Vagina (tissue), 2 donors: Measurements from ENCODE around the gene RNU5D-1. TPM values are rescaled to one million over a fixed set of nuclear protein-coding genes. Genes with fewer than 3 reads are reported as not detected.
"Not testable (repeated sequence)": the region's sequence is repeated elsewhere in the genome, so short reads cannot be mapped to it uniquely, and the experiment has no call there.

ENCODE experiments used
- DNase-seq, 2 donors: peaks; one replicate each; pipeline ENCODE4 v3.0.0-alpha.2; 2017; ENCODE audit errors: extremely low spot score in 2 of 2
- H3K27ac ChIP-seq: fragments of 200-600 bp; sonication (generic); one replicate; pipeline ENCODE4 v1.5.1; 2019
- H3K27me3 ChIP-seq: fragments of 200-600 bp; sonication (generic); one replicate; pipeline ENCODE4 v1.5.1; 2019
- H3K36me3 ChIP-seq, 2 donors: fragments of 200-600 bp; sonication (generic); one replicate each; pipeline ENCODE4 v1.5.1; 2017 to 2019
- H3K4me1 ChIP-seq: fragments of 200-600 bp; sonication (generic); one replicate; pipeline ENCODE4 v1.5.1; 2019
- H3K4me3 ChIP-seq, 2 donors: fragments of 200-600 bp; sonication (generic); 1 replicate in 1 of 2; 2 replicates in 1 of 2; pipeline ENCODE4 v1.5.1; 2016 to 2019
- H3K9me3 ChIP-seq: fragments of 200-600 bp; sonication (generic); one replicate; pipeline ENCODE4 v1.5.1; 2019
- POLR2A ChIP-seq, 2 donors: fragments of 450-650 bp; IDR thresholded peaks; one replicate each; pipeline ENCODE4 v1.6.1; 2017; ENCODE audit warnings: antibody characterized with exemption in 2 of 2, mild to moderate bottlenecking in 2 of 2, moderate library complexity in 2 of 2
- POLR2AphosphoS5 ChIP-seq, 2 donors: sonication (generic); formaldehyde crosslinking; IDR thresholded peaks; one replicate each; pipeline ENCODE4 v1.9.0; 2017; ENCODE audit warnings: antibody characterized with exemption in 2 of 2, mild to moderate bottlenecking in 2 of 2, low read depth in 1 of 2; ENCODE audit not compliant: insufficient read depth in 1 of 2
- intact Hi-C: fragments of 100-400 bp; cut with DNase I; formaldehyde crosslinking; loops from one replicate; pipeline ENCODE4 v1.15.1; 2023
- total RNA-seq: library from RNA; depleted of rRNA; stranded (reverse); fragments of >200 nt; gene quantifications from one replicate; pipeline ENCODE4 v1.2.3, GENCODE V29; 2016
- TF ChIP-seq, protein P1 (sequence below), 3 experiments: fragments of 450-650 bp in 2 of 3; fragments of 200-600 bp in 1 of 3; sonication (generic) in 1 of 3; IDR thresholded peaks; one replicate each; pipeline ENCODE4 v1.5.1; 2017 to 2019; ENCODE audit warnings: antibody characterized with exemption in 3 of 3, mild to moderate bottlenecking in 2 of 3, moderate library complexity in 2 of 3

Gene RNU5D-1
- total RNA-seq, 1 donor from 2014 or later, result not detected

GRCh38 chr1:44777547-44777946, 46.6 kb upstream of the RNU5D-1 start:
- H3K4me1 ChIP-seq, result peaks cover 26% of the 10 kb centered on the region
- no peak overlapping the region for H3K27ac ChIP-seq
- peaks cover 0 to 39% of the 10 kb centered on the region in 2 donors for H3K36me3 ChIP-seq
- H3K4me3 ChIP-seq, result no peak overlapping the region
- no peaks in the 10 kb centered on the region for H3K27me3 ChIP-seq
- H3K9me3 ChIP-seq, result no peaks in the 10 kb centered on the region
- TF ChIP-seq POLR2A (IDR thresholded peaks at IDR 0.05), result no peak
- TF ChIP-seq, protein P1, sequence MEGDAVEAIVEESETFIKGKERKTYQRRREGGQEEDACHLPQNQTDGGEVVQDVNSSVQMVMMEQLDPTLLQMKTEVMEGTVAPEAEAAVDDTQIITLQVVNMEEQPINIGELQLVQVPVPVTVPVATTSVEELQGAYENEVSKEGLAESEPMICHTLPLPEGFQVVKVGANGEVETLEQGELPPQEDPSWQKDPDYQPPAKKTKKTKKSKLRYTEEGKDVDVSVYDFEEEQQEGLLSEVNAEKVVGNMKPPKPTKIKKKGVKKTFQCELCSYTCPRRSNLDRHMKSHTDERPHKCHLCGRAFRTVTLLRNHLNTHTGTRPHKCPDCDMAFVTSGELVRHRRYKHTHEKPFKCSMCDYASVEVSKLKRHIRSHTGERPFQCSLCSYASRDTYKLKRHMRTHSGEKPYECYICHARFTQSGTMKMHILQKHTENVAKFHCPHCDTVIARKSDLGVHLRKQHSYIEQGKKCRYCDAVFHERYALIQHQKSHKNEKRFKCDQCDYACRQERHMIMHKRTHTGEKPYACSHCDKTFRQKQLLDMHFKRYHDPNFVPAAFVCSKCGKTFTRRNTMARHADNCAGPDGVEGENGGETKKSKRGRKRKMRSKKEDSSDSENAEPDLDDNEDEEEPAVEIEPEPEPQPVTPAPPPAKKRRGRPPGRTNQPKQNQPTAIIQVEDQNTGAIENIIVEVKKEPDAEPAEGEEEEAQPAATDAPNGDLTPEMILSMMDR (IDR thresholded peaks at IDR 0.05), result no peak
- TF ChIP-seq POLR2AphosphoS5 (IDR thresholded peaks at IDR 0.05; ENCODE audit: insufficient read depth in 1 of 2, low read depth in 1 of 2), result no peak
- no peak for DNase-seq
- intact Hi-C loops, result loop anchor here (5.0 kb wide), 1 partner anchor 40 kb away; the partner anchor contains the start of gene KIF2C

- no peaks in the 10 kb centered on the region for H3K27me3 ChIP-seq
- H3K9me3 ChIP-seq, result no peaks in the 10 kb centered on the region
- intact Hi-C loops, result loop anchor here (5.0 kb wide), 1 partner anchor 39 kb away; the partner anchor contains the start of gene KIF2C
- H3K4me3 ChIP-seq, result peak overlapping the region; percentile 71 to 85
- DNase-seq, result no peak
- H3K27ac ChIP-seq, result peak overlapping the region; percentile 96
- TF ChIP-seq POLR2A (IDR thresholded peaks at IDR 0.05), result no peak
- peaks cover 0 to 39% of the 10 kb centered on the region in 2 donors for H3K36me3 ChIP-seq
- H3K4me1 ChIP-seq, result peaks cover 26% of the 10 kb centered on the region
These were observed 45.7 kb upstream of the RNU5D-1 start for GRCh38 chr1:44776730-44777068.

GRCh38 chr1:44775930-44776729, 45.2 kb upstream of the RNU5D-1 start:
- Histone ChIP-seq H3K27ac (peak overlapping the region; percentile 96), H3K36me3 (peaks cover 0 to 39% of the 10 kb centered on the region in 2 donors), H3K9me3 (no peaks in the 10 kb centered on the region), H3K27me3 (no peaks in the 10 kb centered on the region), H3K4me3 (peak overlapping the region; percentile 71 to 85), H3K4me1 (peaks cover 26% of the 10 kb centered on the region)
- intact Hi-C loops, result loop anchor here (5.0 kb wide), 1 partner anchor 39 kb away; the partner anchor contains the start of gene KIF2C
- TF ChIP-seq POLR2AphosphoS5 (IDR thresholded peaks at IDR 0.05; ENCODE audit: insufficient read depth in 1 of 2, low read depth in 1 of 2) (no peak), POLR2A (IDR thresholded peaks at IDR 0.05) (no peak)
- TF ChIP-seq, protein P1 (IDR thresholded peaks at IDR 0.05), result no peak
- DNase-seq, result no peak

- Histone ChIP-seq H3K36me3 (peaks cover 0 to 31% of the 10 kb centered on the region in 2 donors), H3K4me3 (peak within 1 kb of the TSS; percentile 71 to 85), H3K9me3 (no peaks in the 10 kb centered on the region), H3K4me1 (peaks cover 26% of the 10 kb centered on the region), H3K27ac (peak within 1 kb of the TSS; percentile 96), H3K27me3 (no peaks in the 10 kb centered on the region)
- intact Hi-C loops, result loop anchor here (5.0 kb wide), 1 partner anchor 38 kb away; the partner anchor contains the start of gene KIF2C
- TF ChIP-seq, protein P1 (IDR thresholded peaks at IDR 0.05), result peak in 1 of 3 experiments; percentile 16
- TF ChIP-seq POLR2A (IDR thresholded peaks at IDR 0.05) (peak in 1 of 2 donors; percentile 89), POLR2AphosphoS5 (IDR thresholded peaks at IDR 0.05; ENCODE audit: insufficient read depth in 1 of 2, low read depth in 1 of 2) (peak; percentile 98 to 99)
- no peak for DNase-seq
These were observed 44.3 kb upstream of the RNU5D-1 start, which contains the start of gene RPS8 for GRCh38 chr1:44775078-44775929. Gene RPS8 (plus strand): TSS chr1:44775540. CDS start chr1:44775597, 57 bp downstream.

DNA sequence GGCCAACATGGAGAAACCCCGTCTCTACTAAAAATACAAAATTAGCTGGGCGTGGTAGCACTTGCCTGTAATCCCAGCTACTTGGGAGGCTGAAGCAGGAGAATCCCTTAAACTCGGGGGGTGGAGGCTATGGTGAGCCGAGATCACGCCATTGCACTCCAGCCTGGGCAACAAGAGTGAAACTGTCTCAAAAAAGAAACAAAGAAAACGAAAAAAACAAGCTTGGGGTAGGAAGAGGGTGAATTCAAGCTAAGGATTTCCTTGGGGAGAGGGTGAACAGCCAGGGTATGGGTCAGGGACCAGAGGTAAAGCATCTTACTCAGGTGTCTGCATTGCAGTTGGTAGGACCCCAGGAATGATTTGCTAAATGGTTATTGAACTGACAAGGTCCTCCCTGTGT, 35.5 kb upstream of the RNU5D-1 start:
- H3K4me3 ChIP-seq, H3K27me3 ChIP-seq, H3K36me3 ChIP-seq, intact Hi-C loops, H3K4me1 ChIP-seq, DNase-seq, H3K27ac ChIP-seq, H3K9me3 ChIP-seq: not testable (repeated sequence)
